ENCODE results near the gene SLC39A3.

The SLC39A3 gene

GRCh38 chr19:2711875-2712205 lies 28.0 kb downstream of the SLC39A3 start:
- in situ Hi-C loops (cut with HindIII; ENCODE audit: low sequenced_read_pairs), result no loop called here

GRCh38 chr19:2711172-2711874 lies 28.5 kb downstream of the SLC39A3 start:
- in situ Hi-C loops (cut with HindIII; ENCODE audit: low sequenced_read_pairs), result no loop called here

GRCh38 chr19:2706251-2706650 lies 33.6 kb downstream of the SLC39A3 start:
- in situ Hi-C loops (cut with HindIII; ENCODE audit: low sequenced_read_pairs), result no loop called here

- in situ Hi-C loops (cut with HindIII; ENCODE audit: low sequenced_read_pairs), result no loop called here
These were observed 36.1 kb downstream of the SLC39A3 start for GRCh38 chr19:2703691-2704216.

- in situ Hi-C loops (cut with HindIII; ENCODE audit: low sequenced_read_pairs), result no loop called here
These were observed 36.8 kb downstream of the SLC39A3 start for GRCh38 chr19:2703077-2703437.

GRCh38 chr19:2702170-2703076 lies 37.4 kb downstream of the SLC39A3 start, which contains the start of gene GNG7:
TSS of gene GNG7 (minus strand) at chr19:2702694. CDS start at chr19:2520688, 182,006 bp downstream.
- in situ Hi-C loops (cut with HindIII; ENCODE audit: low sequenced_read_pairs), result no loop called here

- in situ Hi-C loops (cut with HindIII; ENCODE audit: low sequenced_read_pairs), result no loop called here
These were observed 38.3 kb downstream of the SLC39A3 start for GRCh38 chr19:2701361-2702169.

- in situ Hi-C loops (cut with HindIII; ENCODE audit: low sequenced_read_pairs), result no loop called here
These were observed 39.0 kb downstream of the SLC39A3 start for GRCh38 chr19:2700660-2701360.

- in situ Hi-C loops (cut with HindIII; ENCODE audit: low sequenced_read_pairs), result loop anchor here (5.0 to 25.0 kb wide), 3 partner anchors 38 to 163 kb away; partner anchors contain the start of gene ZNF556
These were observed 40.2 kb downstream of the SLC39A3 start for GRCh38 chr19:2699413-2700140.

- in situ Hi-C loops (cut with HindIII; ENCODE audit: low sequenced_read_pairs), result loop anchor here (25.0 kb wide), 1 partner anchor 168 kb away; the partner anchor contains the start of gene ZNF556
These were observed 45.6 kb downstream of the SLC39A3 start for GRCh38 chr19:2694196-2694595.

GRCh38 chr19:2693492-2694160 lies 46.2 kb downstream of the SLC39A3 start:
- in situ Hi-C loops (cut with HindIII; ENCODE audit: low sequenced_read_pairs), result loop anchor here (25.0 kb wide), 1 partner anchor 169 kb away; the partner anchor contains the start of gene ZNF556

- in situ Hi-C loops (cut with HindIII; ENCODE audit: low sequenced_read_pairs), result loop anchor here (25.0 kb wide), 1 partner anchor 170 kb away; the partner anchor contains the start of gene ZNF556
These were observed 47.9 kb downstream of the SLC39A3 start for GRCh38 chr19:2691951-2692350.

GRCh38 chr19:2690856-2691255 lies 49.0 kb downstream of the SLC39A3 start:
- in situ Hi-C loops (cut with HindIII; ENCODE audit: low sequenced_read_pairs), result loop anchor here (25.0 kb wide), 1 partner anchor 171 kb away; the partner anchor contains the start of gene ZNF556

- in situ Hi-C loops (cut with HindIII; ENCODE audit: low sequenced_read_pairs), result loop anchor here (25.0 kb wide), 1 partner anchor 176 kb away; the partner anchor contains the start of gene ZNF556
These were observed 53.5 kb downstream of the SLC39A3 start for GRCh38 chr19:2686360-2686759.

GRCh38 chr19:2685204-2685704 lies 54.6 kb downstream of the SLC39A3 start:
- in situ Hi-C loops (cut with HindIII; ENCODE audit: low sequenced_read_pairs), result loop anchor here (25.0 kb wide), 1 partner anchor 177 kb away; the partner anchor contains the start of gene ZNF556

GRCh38 chr19:2683430-2684003 lies 56.3 kb downstream of the SLC39A3 start:
- in situ Hi-C loops (cut with HindIII; ENCODE audit: low sequenced_read_pairs), result loop anchor here (25.0 kb wide), 1 partner anchor 179 kb away; the partner anchor contains the start of gene ZNF556
